GM08714 (cell line): ENCODE data around the gene PHF14.
"Not testable (repeated sequence)": the region's sequence is repeated elsewhere in the genome, so short reads cannot be mapped to it uniquely, and the experiment has no call there.

Source experiments
- H3K4me3 ChIP-seq: fragments of 200-500 bp; sonication (Bioruptor generic); 2 replicates; pipeline ENCODE4 v1.5.1; 2014; ENCODE audit warnings: mild to moderate bottlenecking, low read length, inconsistent platforms
- ZNF274 ChIP-seq: IDR thresholded peaks from 2 replicates; pipeline ENCODE4 v1.6.1; 2012; ENCODE audit warnings: mild to moderate bottlenecking, low read depth, low read length

PHF14 gene

DNA sequence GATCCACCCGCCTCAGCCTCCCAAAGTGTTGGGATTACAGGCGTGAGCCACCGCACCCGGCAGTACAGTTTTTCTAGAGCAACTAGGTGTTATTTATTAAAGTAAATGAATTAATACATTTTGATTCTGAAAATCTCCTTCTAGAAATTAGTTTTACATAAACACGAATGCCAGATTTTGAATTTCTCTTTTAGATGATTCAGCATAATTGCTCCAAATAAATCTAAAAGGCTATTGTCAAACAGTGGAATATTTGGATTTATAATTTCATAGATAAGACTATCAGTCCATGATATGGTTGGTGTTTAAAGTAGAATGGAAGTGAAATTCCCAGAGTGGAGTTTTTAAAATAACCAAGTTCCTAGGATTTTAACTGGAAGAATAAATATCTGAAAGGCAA, 1.5 kb upstream of the PHF14 start:
- TF ChIP-seq ZNF274, result no peak

DNA sequence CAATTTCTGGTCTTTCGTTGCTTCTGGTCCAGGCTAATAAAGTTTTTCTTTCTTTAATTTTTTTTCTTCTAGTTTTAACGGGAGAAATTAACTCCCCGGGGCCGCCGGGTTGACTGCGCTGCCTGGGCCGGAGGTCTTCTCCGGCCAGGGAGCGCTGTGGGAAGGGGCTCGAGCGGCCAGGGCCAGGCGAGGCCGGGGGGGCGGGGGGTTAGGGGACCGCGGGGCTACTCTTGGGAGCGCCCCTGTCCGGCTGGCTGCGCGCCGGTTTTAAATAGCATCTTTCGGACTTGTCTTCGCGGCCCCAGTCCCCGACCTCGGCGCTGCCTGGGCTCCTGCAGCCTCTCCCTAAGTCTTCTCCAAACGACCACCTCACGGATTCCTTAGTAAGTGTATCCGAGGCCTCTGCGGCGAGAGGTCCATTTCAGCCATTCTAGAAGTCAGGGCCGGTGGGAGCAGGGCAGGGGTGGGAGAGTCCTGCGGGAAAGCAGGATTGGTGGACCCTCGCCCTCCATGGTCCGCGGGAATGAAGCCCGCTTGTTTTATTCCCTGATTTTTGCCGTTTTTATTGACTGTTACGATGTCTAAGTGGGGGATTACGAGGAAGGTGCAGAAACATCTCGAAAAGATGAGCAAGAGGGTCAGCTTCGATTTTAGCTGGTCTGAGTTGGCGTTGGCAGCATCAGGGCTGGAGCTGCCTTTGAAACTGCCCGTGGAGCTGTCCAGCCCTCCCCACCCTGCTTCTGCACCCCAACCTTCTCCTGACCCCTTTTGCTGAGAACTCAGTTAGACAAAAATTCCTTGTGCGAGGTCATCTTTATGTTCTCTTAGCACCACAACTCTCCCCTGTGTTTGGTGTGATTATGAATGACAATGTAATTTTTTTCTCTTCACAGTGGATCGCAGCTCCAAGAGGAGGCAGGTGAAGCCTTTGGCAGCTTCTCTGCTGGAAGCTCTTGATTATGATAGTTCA, 555 bp downstream of the PHF14 start:
- TF ChIP-seq ZNF274, result no peak
- H3K4me3 ChIP-seq, result peak overlapping the region; percentile 82

More for the DNA sequence above, 1.5 kb upstream of the PHF14 start:
- no peak overlapping the region for H3K4me3 ChIP-seq

DNA sequence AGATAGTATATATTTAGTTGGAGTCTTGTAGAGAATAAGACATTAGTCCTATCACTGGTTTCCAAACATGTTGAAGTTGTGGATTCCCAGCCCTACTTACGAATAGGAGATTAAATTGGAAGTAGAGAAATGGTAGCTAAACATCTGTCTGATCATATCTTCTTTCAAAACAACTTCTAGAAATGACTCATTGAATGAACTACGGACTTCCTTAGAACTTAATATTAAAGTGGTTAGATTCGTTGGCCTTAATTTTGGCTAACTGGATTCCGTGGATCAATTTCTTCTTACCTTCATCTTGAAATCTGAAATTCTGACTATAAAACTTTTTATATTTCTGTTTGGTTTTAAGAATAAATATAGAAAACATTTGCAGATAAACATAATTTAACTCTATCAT, 3.4 kb downstream of the PHF14 start:
- TF ChIP-seq ZNF274, result no peak

DNA sequence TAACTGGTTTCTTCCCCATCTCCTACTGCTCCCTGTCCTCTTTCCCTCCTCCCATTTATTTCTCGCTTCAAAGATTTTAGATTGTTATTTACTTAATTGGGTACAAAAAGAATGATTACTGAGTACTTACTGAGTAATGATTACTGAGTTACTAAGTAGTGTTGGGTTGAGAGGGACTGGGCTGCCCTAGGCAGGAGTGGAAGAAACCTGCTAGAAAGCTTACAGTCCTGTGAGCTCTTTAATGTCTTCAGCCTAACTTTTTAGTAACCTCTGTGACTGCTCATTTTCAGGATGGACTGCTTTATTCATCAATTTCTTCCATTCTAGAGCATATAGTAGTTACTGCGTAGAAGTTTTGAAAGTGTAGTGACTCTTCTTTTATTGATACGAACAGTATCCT, 7.6 kb downstream of the PHF14 start:
- no peak overlapping the region for H3K4me3 ChIP-seq
- no peak for TF ChIP-seq ZNF274

More for the DNA sequence above, 3.4 kb downstream of the PHF14 start:
- H3K4me3 ChIP-seq, result no peak overlapping the region

DNA sequence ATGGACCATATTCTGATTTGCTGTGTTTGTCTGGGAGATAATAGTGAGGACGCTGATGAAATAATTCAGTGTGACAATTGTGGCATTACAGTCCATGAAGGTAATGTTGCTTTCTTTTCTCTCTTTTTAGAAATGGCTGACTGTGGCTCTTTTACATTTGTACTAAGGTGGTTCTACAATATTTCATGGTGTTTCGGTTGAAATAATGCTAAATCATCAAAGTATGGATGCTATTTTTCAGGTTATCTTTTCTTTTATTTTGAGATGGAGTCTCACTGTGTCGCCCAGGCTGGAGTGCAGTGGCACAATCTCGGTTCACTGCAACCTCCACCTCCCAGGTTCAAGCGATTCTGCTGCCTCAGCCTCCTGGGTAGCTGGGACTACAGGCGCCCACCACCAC, 17.1 kb downstream of the PHF14 start:
- not testable (repeated sequence) for H3K4me3 ChIP-seq

DNA sequence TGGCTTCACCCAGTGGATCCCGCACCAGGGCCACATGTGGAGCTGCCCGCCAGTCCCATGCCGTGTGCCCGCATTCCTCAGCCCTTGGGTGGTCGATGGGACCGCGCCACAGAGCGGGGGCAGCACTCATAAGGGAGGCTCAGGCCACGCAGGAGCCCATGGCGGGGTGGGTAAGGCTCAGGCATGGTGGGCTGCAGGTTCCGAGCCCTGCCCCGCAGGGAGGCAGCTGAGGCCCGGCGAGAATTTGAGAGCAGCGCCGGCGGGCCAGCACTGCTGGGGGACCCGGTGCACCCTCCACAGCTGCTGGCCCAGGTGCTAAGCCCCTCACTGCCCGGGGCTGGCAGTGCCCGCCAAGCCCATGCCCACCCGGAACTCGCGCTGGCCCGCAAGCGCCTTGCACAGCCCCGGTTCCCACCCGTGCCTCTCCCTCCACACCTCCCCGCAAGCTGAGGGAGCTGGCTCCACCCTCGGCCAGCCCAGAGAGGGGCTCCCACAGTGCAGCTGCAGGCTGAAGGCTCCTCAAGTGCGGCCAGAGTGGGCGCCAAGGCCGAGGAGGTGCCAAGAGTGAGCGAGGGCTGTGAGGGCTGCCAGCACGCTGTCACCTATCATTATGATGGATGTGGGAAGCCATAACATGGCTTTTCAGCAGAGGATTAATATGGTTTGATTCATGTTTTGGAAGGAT, 22.0 kb downstream of the PHF14 start:
- H3K4me3 ChIP-seq, result not testable (repeated sequence)

DNA sequence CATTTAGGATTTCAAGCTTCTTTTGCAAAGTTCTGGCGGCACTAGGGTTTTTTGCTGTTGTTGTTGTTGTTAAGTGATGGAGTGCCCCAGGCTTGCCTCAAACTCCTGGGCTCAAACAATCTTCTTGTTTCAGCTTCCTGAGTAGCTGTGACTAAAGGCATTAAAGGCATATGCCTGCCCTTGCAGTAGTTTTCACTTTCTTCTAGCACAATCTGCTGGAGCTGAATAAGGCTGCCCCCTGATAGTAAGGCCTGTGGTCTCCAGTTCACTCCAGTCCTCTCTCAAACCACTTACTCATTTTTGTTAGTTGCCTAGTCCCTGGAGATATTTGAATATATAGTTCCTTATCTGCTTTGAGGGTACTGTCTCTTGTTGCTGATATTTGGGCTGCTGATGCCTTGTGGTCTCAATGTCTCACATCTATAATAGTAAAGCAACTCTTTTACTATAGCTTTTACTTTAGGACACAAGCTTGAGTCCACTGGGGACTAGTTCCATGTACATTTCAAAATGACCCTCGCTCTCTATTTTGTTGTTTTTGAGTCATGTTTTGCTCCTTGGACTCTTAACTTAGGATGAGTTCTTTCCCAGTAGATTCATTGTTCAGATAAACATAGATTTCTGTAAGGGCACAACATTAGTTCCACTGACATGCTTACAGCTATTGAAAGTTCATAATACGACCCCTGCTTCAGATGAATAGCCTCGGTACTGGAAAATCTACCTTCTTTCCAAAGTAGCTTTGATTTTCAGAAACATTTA, 25.5 kb downstream of the PHF14 start:
- no peak for TF ChIP-seq ZNF274
- H3K4me3 ChIP-seq, result no peak overlapping the region

DNA sequence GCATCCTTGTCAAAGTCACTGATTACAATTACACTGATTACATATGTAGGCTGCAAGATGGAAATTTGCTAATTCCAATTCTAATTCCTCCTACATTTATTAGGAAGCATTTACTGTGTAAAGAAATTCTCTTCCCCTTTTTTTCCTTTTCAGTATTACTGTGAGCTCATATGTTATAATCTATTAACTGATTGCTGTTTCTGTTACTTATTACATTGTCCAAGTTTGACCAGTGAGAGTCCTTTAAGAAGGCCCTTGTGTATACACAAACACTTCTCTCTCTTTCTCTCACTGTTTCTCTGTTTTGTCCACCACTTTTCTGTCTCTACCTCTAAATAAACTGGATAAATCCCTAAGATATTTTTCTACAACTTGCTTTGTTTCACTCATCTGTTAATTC, 31.5 kb downstream of the PHF14 start:
- no peak for TF ChIP-seq ZNF274
- no peak overlapping the region for H3K4me3 ChIP-seq

DNA sequence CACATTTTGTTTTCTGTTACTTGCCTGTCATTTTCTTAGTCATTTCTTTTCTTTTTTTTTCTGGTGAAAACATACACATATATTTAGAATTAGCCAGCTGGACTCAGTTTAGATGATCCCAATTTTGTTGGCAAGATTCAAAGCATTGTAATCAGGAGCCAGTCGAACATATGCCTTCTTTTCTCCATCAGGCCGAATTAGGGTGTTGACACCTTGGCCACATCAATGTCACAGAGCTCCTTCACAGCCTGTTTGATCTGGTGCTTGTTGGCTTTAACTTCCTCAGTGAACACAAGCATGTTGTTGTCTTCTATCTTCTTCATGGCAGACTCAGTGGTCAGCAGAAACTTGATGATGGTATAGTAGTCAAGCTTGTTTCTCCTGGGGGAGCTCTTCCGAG, 32.6 kb downstream of the PHF14 start:
- H3K4me3 ChIP-seq, result no peak overlapping the region
- no peak for TF ChIP-seq ZNF274

DNA sequence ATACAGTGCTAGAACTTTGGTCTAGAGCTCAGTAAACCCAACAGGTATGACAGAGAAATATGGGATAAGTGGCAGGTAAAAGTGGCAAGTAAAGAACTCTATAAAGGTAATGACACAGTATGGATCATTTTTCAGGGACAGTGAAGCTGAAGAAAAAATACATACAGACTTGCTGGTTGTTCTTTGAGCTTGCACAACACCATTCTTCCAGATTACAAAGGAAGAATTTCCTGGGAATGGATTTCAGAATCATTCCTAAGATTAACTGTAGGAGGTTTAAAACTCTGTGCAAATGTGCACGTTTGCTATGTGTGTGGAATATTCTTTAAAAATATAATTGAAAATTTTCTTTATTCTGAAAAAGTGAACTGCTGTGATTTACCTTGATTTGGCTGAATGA, 36.0 kb downstream of the PHF14 start:
- TF ChIP-seq ZNF274, result no peak
- H3K4me3 ChIP-seq, result no peak overlapping the region

DNA sequence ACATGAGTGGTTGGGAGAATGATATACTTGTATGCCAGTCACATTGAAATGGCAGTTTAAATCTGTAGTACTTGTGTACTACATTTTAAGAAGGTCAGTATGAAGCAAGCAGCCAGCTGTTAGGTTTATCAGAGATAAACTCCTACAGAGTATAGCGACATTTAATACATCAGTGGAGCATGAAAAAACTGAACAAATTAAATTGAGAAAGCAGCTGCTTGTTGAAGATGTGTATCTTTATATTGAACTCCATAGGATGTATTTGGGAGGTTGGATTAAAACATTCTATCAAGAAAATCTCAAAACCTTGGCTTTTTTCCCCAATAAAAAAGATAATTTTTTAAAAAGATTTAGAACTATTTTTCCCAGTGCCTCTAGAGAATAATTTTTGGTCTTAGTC, 47.8 kb downstream of the PHF14 start:
- TF ChIP-seq ZNF274, result no peak
- no peak overlapping the region for H3K4me3 ChIP-seq

DNA sequence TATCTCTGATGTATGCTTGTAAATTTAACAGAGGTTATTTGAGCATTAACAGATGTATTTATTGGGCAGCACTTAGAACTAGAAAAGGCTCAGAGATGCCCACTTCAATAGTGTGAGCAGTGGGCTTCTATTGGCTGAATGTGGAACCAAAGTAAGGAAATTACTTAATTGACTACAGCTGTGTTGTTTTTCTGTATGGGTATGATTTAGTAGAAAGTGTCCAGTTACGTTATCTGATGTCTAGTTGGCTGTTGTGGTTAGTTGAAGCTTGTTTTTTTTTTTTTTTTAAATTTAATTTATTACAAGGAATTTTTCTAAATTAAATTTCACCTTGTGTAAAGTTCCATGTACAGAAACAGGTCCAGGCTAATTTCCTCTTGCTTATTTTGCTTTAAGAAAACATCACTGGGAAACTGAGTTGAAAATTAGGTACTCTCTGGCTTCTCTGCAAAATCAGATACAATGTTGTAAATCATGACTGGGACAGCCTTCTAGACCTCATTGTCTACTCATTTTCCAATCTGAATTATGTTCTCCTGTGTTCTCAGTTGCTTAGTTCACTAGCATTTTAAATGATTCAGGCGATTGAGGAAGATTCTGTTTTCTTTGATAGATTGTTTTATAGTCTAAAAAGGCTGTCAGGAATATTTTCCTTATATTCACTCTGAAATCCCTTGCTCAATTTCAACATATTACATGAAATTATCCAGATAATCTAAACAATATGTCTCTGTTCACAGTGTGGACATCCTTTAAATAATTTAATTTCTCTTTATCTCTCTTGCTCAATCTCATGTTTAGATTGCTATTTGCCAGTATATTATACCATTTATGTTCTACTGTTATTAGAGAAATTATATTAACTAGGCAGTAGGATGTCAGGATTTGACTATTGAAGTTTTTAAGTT, 53.0 kb downstream of the PHF14 start:
- no peak overlapping the region for H3K4me3 ChIP-seq
- TF ChIP-seq ZNF274, result no peak

DNA sequence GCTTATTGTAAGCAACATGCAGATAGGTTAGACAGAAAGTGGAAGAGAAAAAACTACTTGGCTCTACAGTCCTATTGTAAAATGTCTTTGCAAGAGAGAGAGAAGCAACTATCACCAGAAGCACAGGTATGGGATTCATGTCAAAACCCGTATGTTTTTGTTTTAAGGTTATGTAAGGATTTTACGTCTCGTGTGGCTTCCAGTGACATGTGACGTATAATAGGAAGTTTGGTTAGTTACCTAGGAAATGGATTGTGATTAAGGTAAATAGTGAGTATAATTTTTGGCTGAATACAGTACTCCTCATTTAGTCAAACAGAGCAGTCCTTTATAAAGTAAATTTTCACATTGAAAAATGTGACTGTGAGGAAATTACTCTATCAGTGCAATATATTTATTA, 62.0 kb downstream of the PHF14 start:
- no peak for TF ChIP-seq ZNF274
- no peak overlapping the region for H3K4me3 ChIP-seq

DNA sequence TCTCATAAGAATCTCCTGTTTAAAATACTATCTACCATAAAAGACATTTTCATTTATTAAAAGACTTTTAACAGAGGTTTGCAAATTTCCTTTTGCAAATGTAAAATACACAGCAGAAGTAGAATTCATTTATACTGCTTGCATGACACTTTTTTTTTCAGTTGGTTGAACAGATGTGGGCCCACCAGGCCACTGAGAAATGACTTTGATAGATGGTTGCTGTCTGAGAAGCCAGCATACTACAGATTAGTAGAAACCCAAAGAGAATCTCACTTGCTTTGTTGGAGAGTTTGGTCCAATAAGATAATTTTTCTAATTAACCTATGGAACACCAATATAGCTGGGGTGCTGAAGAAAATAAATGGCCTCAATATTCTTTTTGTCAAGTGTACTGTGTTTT, 66.3 kb downstream of the PHF14 start:
- no peak for TF ChIP-seq ZNF274
- no peak overlapping the region for H3K4me3 ChIP-seq
